ENCODE results near the gene C12orf43. TPM values are rescaled to one million over a fixed set of nuclear protein-coding genes. Genes with fewer than 3 reads are reported as not detected.

Gene C12orf43
- total RNA-seq (2021), result 24.8 and 25.7 TPM in 2 replicates
- long read RNA-seq, full-length matches to known transcripts, result 82 of 214 reads
- long read RNA-seq, partial matches to known transcripts, result 2 of 214 reads
- long read RNA-seq, other reads (novel, unspliced or antisense), result 130 of 214 reads

GRCh38 chr12:121015825-121016766 is at the start of gene C12orf43:
C12orf43 (minus strand) TSS chr12:121016487; CDS start chr12:121016474, 13 bp downstream.
- no peak within 1 kb of the TSS for H3K18ac ChIP-seq (ENCODE audit: insufficient read length, low read depth, low read length)
- no peak within 1 kb of the TSS for H3K27ac ChIP-seq (ENCODE audit: insufficient read length, low read depth, low read length)
- no peak for TF ChIP-seq CTCF (conservative IDR thresholded peaks at IDR 0.05)
- H2BK120ac ChIP-seq (ENCODE audit: low read depth, low read length, poor library complexity, severe bottlenecking), result no peak within 1 kb of the TSS
- H2BK12ac ChIP-seq (ENCODE audit: insufficient read length, low read depth, low read length), result no peak within 1 kb of the TSS
- H3K27me3 Mint-ChIP-seq (ENCODE audit: low read depth), result peaks cover 2% of the 10 kb centered on the region
- no CpG with 5 or more reads among the region's 34 CpGs for WGBS (ENCODE audit: extremely low coverage, insufficient read length, low lambda C conversion rate)
- H3K9me3 ChIP-seq (ENCODE audit: control insufficient read depth, low read depth, low read length), result no peaks in the 10 kb centered on the region
- H3K79me1 ChIP-seq (ENCODE audit: insufficient read depth, low read depth, low read length, poor library complexity, severe bottlenecking), result peaks cover 3% of the 10 kb centered on the region
- H3K4ac ChIP-seq (ENCODE audit: low read depth, low read length), result no peak within 1 kb of the TSS
- 0 out of 5 replicates have a peak, but pooled peaks cover 0 to 2% of the 10 kb centered on the region in 2 experiments for H3K9me3 Mint-ChIP-seq
- H3K27me3 ChIP-seq (ENCODE audit: insufficient read depth, low read length), result no peaks in the 10 kb centered on the region
- H3K4me3 Mint-ChIP-seq, result peak within 1 kb of the TSS; percentile 100
- no peak within 1 kb of the TSS for H2AFZ ChIP-seq (ENCODE audit: low read length)
- no peak within 1 kb of the TSS for H2AK5ac ChIP-seq (ENCODE audit: insufficient read length, low read length)
- H3T11ph ChIP-seq (ENCODE audit: low read length), result no peak within 1 kb of the TSS
- H3K56ac ChIP-seq (ENCODE audit: insufficient read length, low read depth, low read length), result no peak within 1 kb of the TSS
- peak within 1 kb of the TSS; percentile 58 for H3K4me2 ChIP-seq (ENCODE audit: insufficient read depth, insufficient read length, low read length)
- H4K5ac ChIP-seq (ENCODE audit: insufficient read length, low read depth, low read length), result no peak within 1 kb of the TSS
- H4K8ac ChIP-seq (replicated peaks; ENCODE audit: insufficient read length, low read depth, low read length), result no peak within 1 kb of the TSS
- peaks cover 7 to 22% (median 11%) of the 10 kb centered on the region in 3 experiments; a peak in 6 of 7 replicates for H3K36me3 Mint-ChIP-seq (ENCODE audit: insufficient read depth in 1 of 3, low read depth in 3 of 3)
- peak within 1 kb of the TSS; percentile 49 for H3K14ac ChIP-seq (ENCODE audit: insufficient read depth, low read length)
- no peak within 1 kb of the TSS for H2BK20ac ChIP-seq (ENCODE audit: low read depth, low read length, poor library complexity, severe bottlenecking)
- peak within 1 kb of the TSS; percentile 98 to 100 (median 98) for H3K27ac Mint-ChIP-seq
- H3K4me1 ChIP-seq (ENCODE audit: insufficient read depth, low read length), result no peaks in the 10 kb centered on the region
- H2BK15ac ChIP-seq (ENCODE audit: low read depth, low read length), result no peak within 1 kb of the TSS
- no peak within 1 kb of the TSS for H4K91ac ChIP-seq (ENCODE audit: insufficient read length, low read depth, low read length)
- no peaks in the 10 kb centered on the region for H4K20me1 ChIP-seq (ENCODE audit: control insufficient read depth, insufficient read depth, insufficient read length)
- peak within 1 kb of the TSS; percentile 81 for H3K9ac ChIP-seq (ENCODE audit: extremely low read depth, insufficient read length, low read length)
- H3K23me2 ChIP-seq (ENCODE audit: insufficient read length, low read depth, low read length, poor library complexity, severe bottlenecking), result peaks cover 4% of the 10 kb centered on the region
- H3K79me2 ChIP-seq (ENCODE audit: insufficient read depth, low read length), result no peaks in the 10 kb centered on the region
- peaks cover 8% of the 10 kb centered on the region in 2 experiments for H3K4me1 Mint-ChIP-seq
- peak; percentile 96 for DNase-seq
- H3K23ac ChIP-seq (ENCODE audit: insufficient read length, low read depth, low read length), result no peak within 1 kb of the TSS
- H2BK5ac ChIP-seq (ENCODE audit: insufficient read length, low read length), result no peak within 1 kb of the TSS
